ENCODE results near the gene RNF212. TPM values are rescaled to one million over a fixed set of nuclear protein-coding genes. Genes with fewer than 3 reads are reported as not detected.
A peak's percentile ranks its signal among the peaks of the same experiment; 100 is the strongest.

The RNF212 gene
- total and polyA plus RNA-seq, 9 of the 15 experiments (the other 6 are each of a cell fraction or from before 2014, with no cell fraction given): 0.04 TPM; not detected in 8

GRCh38 chr4:1043651-1044468 is 69.5 kb downstream of the RNF212 start (continued):
- TF ChIP-seq ZBTB49 (CRISPR knock-in tag; IDR thresholded peaks at IDR 0.05; ENCODE audit: borderline replicate concordance) (peak; percentile 93; the same call in 1 of the 2 replicates), MBD2 (IDR thresholded peaks at IDR 0.05; ENCODE audit: borderline replicate concordance, low read depth) (peak; percentile 84), CXXC5 (CRISPR knock-in tag; IDR thresholded peaks at IDR 0.05) (peak; percentile 84), ZNF766 (CRISPR knock-in tag; conservative IDR thresholded peaks at IDR 0.05) (0 out of 2 replicates have a peak, but pooled peaks have one; percentile 55), PHF20 (IDR thresholded peaks at IDR 0.05; ENCODE audit: partially characterized antibody) (no peak), MTA2 (IDR thresholded peaks at IDR 0.05; ENCODE audit: low read depth) (peak; percentile 47), NR2C2 (CRISPR knock-in tag; IDR thresholded peaks at IDR 0.05) (no peak), NR2C2 (tag; IDR thresholded peaks at IDR 0.05) (0 out of 2 replicates have a peak, but pooled peaks have one; percentile 41), SMARCE1 (IDR thresholded peaks at IDR 0.05) (peak; percentile 100), TRIM28 (IDR thresholded peaks at IDR 0.05) (peak; percentile 80; the same call in 1 of the 2 replicates), E2F3 (CRISPR knock-in tag; IDR thresholded peaks at IDR 0.05) (peak; percentile 49; the same call in 1 of the 2 replicates), SRF (CRISPR knock-in tag; IDR thresholded peaks at IDR 0.05) (no peak; a peak in 1 of 4 replicates), ZNF431 (CRISPR knock-in tag; IDR thresholded peaks at IDR 0.05) (peak; percentile 71; the same call in 1 of the 2 replicates), NBN (IDR thresholded peaks at IDR 0.05; ENCODE audit: low read depth) (peak; percentile 89), TRIM24 (IDR thresholded peaks at IDR 0.05) (peak; percentile 97 to 98), ZC3H4 (CRISPR knock-in tag; IDR thresholded peaks at IDR 0.05; ENCODE audit: borderline replicate concordance) (no peak), ZNF583 (CRISPR knock-in tag; IDR thresholded peaks at IDR 0.05) (0 out of 2 replicates have a peak, but pooled peaks have one; percentile 7)
- TF ChIP-seq, protein P1, sequence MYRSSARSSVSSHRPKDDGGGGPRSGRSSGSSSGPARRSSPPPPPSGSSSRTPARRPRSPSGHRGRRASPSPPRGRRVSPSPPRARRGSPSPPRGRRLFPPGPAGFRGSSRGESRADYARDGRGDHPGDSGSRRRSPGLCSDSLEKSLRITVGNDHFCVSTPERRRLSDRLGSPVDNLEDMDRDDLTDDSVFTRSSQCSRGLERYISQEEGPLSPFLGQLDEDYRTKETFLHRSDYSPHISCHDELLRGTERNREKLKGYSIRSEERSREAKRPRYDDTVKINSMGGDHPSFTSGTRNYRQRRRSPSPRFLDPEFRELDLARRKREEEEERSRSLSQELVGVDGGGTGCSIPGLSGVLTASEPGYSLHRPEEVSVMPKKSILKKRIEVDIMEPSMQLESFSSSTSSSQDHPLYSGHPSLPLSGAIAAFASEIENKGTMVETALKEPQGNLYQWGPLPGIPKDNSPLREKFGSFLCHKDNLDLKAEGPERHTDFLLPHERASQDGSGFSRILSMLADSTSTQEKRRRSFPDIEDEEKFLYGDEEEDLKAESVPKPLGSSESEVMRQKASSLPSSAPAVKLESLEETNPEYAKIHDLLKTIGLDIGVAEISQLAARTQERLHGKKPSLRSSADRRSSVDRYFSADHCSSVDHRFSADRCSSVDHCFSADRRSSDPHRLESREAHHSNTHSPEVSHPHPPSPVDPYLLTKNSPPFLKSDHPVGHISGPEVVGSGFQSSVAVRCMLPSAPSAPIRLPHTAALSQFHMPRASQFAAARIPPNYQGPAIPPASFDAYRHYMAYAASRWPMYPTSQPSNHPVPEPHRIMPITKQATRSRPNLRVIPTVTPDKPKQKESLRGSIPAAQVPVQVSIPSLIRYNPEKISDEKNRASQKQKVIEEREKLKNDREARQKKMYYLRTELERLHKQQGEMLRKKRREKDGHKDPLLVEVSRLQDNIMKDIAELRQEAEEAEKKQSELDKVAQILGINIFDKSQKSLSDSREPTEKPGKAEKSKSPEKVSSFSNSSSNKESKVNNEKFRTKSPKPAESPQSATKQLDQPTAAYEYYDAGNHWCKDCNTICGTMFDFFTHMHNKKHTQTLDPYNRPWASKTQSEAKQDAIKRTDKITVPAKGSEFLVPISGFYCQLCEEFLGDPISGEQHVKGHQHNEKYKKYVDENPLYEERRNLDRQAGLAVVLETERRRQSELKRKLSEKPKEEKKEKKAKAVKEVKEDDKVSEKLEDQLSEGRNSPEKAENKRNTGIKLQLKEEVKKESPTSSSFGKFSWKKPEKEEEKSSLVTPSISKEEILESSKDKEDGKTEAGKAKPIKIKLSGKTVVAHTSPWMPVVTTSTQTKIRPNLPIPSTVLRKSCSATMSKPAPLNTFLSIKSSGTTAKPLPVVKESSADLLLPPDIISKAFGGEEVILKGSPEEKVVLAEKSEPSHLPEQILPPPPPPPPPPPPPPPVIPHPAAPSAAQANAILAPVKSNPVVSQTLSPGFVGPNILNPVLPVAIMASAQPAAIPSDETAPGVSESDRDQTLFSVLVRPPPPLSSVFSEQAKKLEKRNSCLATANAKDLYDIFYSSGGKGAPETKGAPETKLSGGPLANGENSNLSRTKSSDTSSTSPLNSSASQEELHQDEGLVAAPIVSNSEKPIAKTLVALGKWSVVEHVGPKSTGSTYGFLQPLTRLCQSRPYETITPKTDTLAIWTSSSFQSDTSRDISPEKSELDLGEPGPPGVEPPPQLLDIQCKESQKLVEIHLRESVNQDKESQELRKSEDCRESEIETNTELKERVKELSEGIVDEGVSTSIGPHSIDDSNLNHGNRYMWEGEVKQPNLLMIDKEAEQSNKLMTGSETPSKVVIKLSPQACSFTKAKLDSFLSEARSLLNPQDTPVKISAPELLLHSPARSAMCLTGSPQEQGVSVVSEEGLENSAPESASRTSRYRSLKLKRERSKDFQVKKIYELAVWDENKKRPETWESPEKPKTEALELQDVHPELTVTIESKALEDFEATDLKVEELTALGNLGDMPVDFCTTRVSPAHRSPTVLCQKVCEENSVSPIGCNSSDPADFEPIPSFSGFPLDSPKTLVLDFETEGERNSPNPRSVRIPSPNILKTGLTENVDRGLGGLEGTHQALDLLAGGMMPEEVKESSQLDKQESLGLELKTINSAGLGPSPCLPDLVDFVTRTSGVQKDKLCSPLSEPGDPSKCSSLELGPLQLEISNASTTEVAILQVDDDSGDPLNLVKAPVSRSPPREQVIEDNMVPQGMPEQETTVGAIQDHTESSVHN (IDR thresholded peaks at IDR 0.05; ENCODE audit: borderline replicate concordance in 1 of 2, low read depth in 1 of 2): peak in 1 of 2 experiments; percentile 100; a peak in 2 of 4 replicates

Data from K562 (cell line).